Glutamatergic neuron (in vitro differentiated cells): ENCODE data around the gene LPCAT3. TPM values are rescaled to one million over a fixed set of nuclear protein-coding genes. Genes with fewer than 3 reads are reported as not detected.

ENCODE experiments used
- DNase-seq: peaks from one replicate; pipeline ENCODE4 v3.0.0; 2022
- H3K27ac Mint-ChIP-seq: one replicate; pipeline ENCODE4 v1.8.0; 2020; ENCODE audit warnings: mild to moderate bottlenecking, mixed read lengths, inconsistent platforms; ENCODE audit not compliant: unreplicated experiment
- H3K27me3 Mint-ChIP-seq: one replicate; pipeline ENCODE4 v1.8.0; 2020; ENCODE audit warnings: mild to moderate bottlenecking, moderate library complexity, mixed read lengths, inconsistent platforms; ENCODE audit not compliant: unreplicated experiment
- H3K36me3 Mint-ChIP-seq: one replicate; pipeline ENCODE4 v1.8.0; 2020; ENCODE audit warnings: mild to moderate bottlenecking, mixed read lengths, inconsistent platforms; ENCODE audit not compliant: unreplicated experiment
- H3K4me1 Mint-ChIP-seq: one replicate; pipeline ENCODE4 v1.8.0; 2020; ENCODE audit warnings: mild to moderate bottlenecking, low read depth, mixed read lengths, inconsistent platforms; ENCODE audit not compliant: unreplicated experiment
- H3K4me3 Mint-ChIP-seq: one replicate; pipeline ENCODE4 v1.8.0; 2020; ENCODE audit warnings: mild to moderate bottlenecking, mixed read lengths, inconsistent platforms; ENCODE audit not compliant: unreplicated experiment
- H3K9me3 Mint-ChIP-seq: one replicate; pipeline ENCODE4 v1.8.0; 2020; ENCODE audit warnings: mild to moderate bottlenecking, moderate library complexity, mixed read lengths, inconsistent platforms; ENCODE audit not compliant: unreplicated experiment
- total RNA-seq: library from RNA; stranded (reverse); fragmentation: NEBNext Ultra II Directional; extraction: Animal tissue kit (Norgen Biotek cat#: 25700); gene quantifications from one replicate; pipeline ENCODE4 v1.2.1, GENCODE V29; 2021; ENCODE audit not compliant: unreplicated experiment
- TF ChIP-seq, protein P1 (sequence below): fragments of 200-600 bp; sonication (generic); IDR thresholded peaks from one replicate; pipeline ENCODE4 v1.5.0; 2021; ENCODE audit not compliant: partially characterized antibody, unreplicated experiment

Gene LPCAT3
- total RNA-seq, 1 donor from 2014 or later: 53.3 TPM

DNA sequence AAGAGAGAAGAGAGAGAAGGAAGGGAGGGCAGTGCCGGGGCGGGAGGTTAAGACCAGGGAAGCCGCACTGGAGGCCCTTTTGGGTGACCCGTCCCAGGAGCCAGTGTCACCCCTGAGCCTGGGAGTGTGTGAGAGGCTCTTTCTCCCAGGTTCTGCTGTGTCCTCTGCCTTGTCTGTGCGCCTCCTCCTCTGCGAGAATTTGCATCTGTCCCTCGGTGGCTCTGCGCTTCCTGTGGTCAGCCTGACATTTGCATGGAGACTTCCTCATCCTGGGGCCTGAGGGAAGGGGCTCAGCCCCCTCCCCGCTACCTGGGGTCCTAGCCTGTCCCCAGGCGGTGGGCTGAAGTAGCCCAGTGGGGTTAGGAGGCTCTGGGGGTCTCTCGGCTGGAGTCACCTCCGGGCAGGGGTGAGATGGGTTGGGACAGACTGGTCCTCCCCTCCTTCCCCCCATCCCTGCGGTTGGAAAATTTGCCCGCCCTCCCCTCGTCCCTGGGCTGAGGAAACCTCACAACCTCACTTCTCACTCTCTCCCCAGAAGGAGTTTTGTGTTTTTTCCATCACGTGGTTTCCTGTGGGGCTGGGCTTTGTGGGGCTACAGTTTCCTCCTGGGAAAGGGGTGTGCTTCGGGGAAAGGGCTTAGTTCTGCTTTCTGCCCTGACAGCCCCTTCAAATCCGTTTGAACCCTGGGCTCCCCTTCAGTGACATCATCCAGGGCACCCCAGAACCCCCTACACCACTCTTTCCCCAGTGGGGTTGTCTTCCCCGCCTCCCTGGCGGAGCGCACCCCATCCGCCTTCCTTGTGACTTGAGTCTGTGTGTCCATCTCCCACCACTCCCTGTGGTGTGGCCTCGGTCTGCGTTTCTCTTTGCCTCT lies 64.6 kb downstream of the LPCAT3 start:
- Mint-ChIP-seq H3K9me3 (peaks cover 6% of the 10 kb centered on the region), H3K27ac (no peak overlapping the region), H3K36me3 (no peaks in the 10 kb centered on the region), H3K27me3 (peaks cover 12% of the 10 kb centered on the region), H3K4me3 (peak overlapping the region; percentile 32), H3K4me1 (no peaks in the 10 kb centered on the region)
- TF ChIP-seq, protein P1, sequence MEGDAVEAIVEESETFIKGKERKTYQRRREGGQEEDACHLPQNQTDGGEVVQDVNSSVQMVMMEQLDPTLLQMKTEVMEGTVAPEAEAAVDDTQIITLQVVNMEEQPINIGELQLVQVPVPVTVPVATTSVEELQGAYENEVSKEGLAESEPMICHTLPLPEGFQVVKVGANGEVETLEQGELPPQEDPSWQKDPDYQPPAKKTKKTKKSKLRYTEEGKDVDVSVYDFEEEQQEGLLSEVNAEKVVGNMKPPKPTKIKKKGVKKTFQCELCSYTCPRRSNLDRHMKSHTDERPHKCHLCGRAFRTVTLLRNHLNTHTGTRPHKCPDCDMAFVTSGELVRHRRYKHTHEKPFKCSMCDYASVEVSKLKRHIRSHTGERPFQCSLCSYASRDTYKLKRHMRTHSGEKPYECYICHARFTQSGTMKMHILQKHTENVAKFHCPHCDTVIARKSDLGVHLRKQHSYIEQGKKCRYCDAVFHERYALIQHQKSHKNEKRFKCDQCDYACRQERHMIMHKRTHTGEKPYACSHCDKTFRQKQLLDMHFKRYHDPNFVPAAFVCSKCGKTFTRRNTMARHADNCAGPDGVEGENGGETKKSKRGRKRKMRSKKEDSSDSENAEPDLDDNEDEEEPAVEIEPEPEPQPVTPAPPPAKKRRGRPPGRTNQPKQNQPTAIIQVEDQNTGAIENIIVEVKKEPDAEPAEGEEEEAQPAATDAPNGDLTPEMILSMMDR: no peak
- DNase-seq: no peak

DNA sequence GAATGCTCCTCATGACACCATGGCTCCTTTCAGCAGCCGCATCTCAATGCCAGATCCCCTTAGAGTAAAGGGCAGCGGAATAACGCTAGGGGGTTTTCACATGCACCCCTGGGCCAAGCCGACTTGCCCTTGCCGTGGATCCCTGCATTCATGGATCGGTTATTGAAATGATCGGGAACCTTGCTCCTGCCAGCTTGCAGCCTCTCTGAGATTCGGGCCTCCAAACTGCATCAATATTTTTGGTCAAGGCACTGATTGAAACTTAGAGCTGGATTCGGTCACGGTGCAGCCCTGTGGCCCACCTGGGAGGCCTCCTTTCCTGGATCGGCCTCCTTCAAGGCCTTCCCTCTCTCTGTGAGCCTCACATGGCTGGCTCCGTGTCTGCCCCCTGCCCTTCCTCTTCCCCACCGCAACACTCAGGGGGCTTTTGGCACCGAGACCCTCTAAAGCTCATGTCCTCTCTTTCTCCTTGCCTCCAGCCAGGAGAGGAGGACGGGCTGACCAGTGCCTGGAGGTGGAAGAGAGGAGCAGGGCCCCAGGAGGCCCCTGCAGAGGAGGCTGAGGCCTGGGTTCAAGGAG lies 65.3 kb downstream of the LPCAT3 start:
- DNase-seq: no peak
- Mint-ChIP-seq H3K27me3 (peaks cover 9% of the 10 kb centered on the region), H3K4me1 (no peaks in the 10 kb centered on the region), H3K27ac (no peak overlapping the region), H3K36me3 (no peaks in the 10 kb centered on the region), H3K4me3 (no peak overlapping the region), H3K9me3 (peaks cover 2% of the 10 kb centered on the region)
- TF ChIP-seq, protein P1: no peak

DNA sequence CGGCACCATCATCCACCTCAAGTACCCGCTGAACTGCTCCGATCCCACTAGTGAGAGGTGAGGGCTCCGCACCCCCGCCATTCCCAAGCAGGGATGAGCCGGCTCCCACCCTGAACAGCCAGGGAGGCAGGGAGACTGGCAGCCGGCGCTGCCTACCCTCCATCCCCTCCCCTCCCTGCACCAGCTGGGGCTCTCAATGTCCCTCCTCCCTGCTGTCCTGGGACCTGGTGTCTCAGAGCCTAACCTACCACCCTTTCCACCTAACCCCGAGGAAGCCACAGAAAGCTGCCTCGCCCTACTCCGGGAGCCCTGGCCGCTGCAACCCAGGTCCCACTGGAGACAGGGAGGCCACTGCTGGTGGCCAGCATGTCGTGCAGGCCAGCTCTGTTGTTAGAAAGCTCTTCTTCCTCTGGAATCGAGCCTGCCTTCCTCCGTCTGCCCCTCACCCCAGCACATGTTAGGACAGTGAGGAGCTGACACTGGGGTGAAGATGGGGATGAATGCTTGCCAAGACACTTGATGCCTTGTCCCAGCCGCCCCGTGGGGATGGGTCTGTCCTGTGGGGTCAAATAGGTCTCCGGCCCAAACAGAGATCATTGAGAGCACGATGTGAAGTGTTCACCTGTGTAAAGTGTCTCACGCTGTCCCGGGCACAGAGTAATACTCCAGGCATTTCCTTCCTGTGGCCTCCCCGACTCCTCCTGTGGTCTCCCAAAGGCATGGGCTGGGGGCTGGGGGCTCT lies 66.0 kb downstream of the LPCAT3 start:
- DNase-seq: no peak
- H3K27ac Mint-ChIP-seq: no peak overlapping the region

DNA sequence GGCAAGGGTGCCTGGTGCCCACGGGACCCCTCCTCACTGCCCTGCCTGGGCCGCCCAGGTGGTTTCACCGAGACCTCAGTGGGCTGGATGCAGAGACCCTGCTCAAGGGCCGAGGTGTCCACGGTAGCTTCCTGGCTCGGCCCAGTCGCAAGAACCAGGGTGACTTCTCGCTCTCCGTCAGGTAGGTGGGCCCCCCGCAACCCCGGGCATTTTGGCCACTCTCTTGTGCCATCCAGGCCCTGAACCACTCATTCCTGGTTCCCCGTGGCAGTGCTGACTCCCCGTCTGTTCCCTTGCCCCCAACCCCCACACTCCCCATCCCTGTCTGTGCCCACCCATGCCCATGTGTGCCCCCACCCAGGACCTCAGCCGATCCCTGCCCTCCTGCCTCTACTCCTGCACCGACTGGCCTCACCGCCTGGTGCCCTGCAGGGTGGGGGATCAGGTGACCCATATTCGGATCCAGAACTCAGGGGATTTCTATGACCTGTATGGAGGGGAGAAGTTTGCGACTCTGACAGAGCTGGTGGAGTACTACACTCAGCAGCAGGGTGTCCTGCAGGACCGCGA lies 66.6 kb downstream of the LPCAT3 start:
- Mint-ChIP-seq H3K36me3 (no peaks in the 10 kb centered on the region), H3K27me3 (peaks cover 12% of the 10 kb centered on the region), H3K4me3 (no peak overlapping the region), H3K9me3 (no peaks in the 10 kb centered on the region), H3K27ac (no peak overlapping the region), H3K4me1 (peaks cover 5% of the 10 kb centered on the region)
- DNase-seq: no peak
- TF ChIP-seq, protein P1: no peak

More for the DNA sequence above, 66.0 kb downstream of the LPCAT3 start:
- peaks cover 2% of the 10 kb centered on the region for H3K9me3 Mint-ChIP-seq
- H3K36me3 Mint-ChIP-seq: no peaks in the 10 kb centered on the region
- H3K4me1 Mint-ChIP-seq: no peaks in the 10 kb centered on the region
- peaks cover 11% of the 10 kb centered on the region for H3K27me3 Mint-ChIP-seq
- H3K4me3 Mint-ChIP-seq: no peak overlapping the region
- TF ChIP-seq, protein P1: no peak
